Measurements from ENCODE around the gene DUSP2.

- no peak for TF ChIP-seq CTCF (IDR thresholded peaks at IDR 0.05; ENCODE audit: low read length)
- no peak for TF ChIP-seq EZH2phosphoT487 (IDR thresholded peaks at IDR 0.05; ENCODE audit: low read length)
- no peak for TF ChIP-seq EZH2 (optimal IDR thresholded peaks at IDR 0.05; ENCODE audit: low read depth, low read length)
Observed at GRCh38 chr2:96120991-96121390, 24.2 kb downstream of the DUSP2 start.
